Renal cortex interstitium (tissue), 11 donors: ENCODE data around the gene TMC6. TPM values are rescaled to one million over a fixed set of nuclear protein-coding genes. Genes with fewer than 3 reads are reported as not detected.

ENCODE experiments used
- DNase-seq, 11 donors: peaks; one replicate each; pipeline ENCODE4 v3.0.0-alpha.2; 2013; ENCODE audit warnings: low read depth in 9 of 11, low spot score in 4 of 11; ENCODE audit errors: extremely low read depth in 1 of 11
- polyA plus RNA-seq, 3 donors: library from polyadenylated mRNA; unstranded; fragments of 120-200 nt; gene quantifications; one replicate each; pipeline ENCODE4 v1.2.1, GENCODE V29; 2013; ENCODE audit not compliant: insufficient read length in 3 of 3

The TMC6 gene
- polyA plus RNA-seq, 3 donors = 26.0 to 42.0 (median 26.2) TPM

- no peak for DNase-seq
These were observed 536 bp downstream of the TMC6 start for GRCh38 chr17:78127888-78128550.

- DNase-seq = no peak
These were observed 1.2 kb downstream of the TMC6 start for GRCh38 chr17:78127239-78127887.

- DNase-seq = no peak
These were observed 1.7 kb downstream of the TMC6 start for GRCh38 chr17:78126895-78127238.

GRCh38 chr17:78125976-78126894 is 2.3 kb downstream of the TMC6 start:
- no peak for DNase-seq

- no peak for DNase-seq
These were observed 3.2 kb downstream of the TMC6 start for GRCh38 chr17:78125138-78125913.

- DNase-seq = no peak
These were observed 3.8 kb downstream of the TMC6 start for GRCh38 chr17:78124836-78125137.

- no peak for DNase-seq
These were observed 4.3 kb downstream of the TMC6 start for GRCh38 chr17:78124081-78124835.

- no peak for DNase-seq
These were observed 5.2 kb downstream of the TMC6 start for GRCh38 chr17:78123258-78123929.

- DNase-seq = no peak
These were observed 5.7 kb downstream of the TMC6 start for GRCh38 chr17:78122931-78123249.

- no peak for DNase-seq
These were observed 6.2 kb downstream of the TMC6 start for GRCh38 chr17:78122216-78122930.

GRCh38 chr17:78121801-78122215 is 6.7 kb downstream of the TMC6 start:
- DNase-seq = no peak

- no peak for DNase-seq
These were observed 7.4 kb downstream of the TMC6 start for GRCh38 chr17:78120971-78121800.

- no peak for DNase-seq
These were observed 8.0 kb downstream of the TMC6 start for GRCh38 chr17:78120537-78120936.

GRCh38 chr17:78118801-78119241 is 9.7 kb downstream of the TMC6 start:
- no peak for DNase-seq

GRCh38 chr17:78117027-78117981 is 11.3 kb downstream of the TMC6 start:
- no peak for DNase-seq

GRCh38 chr17:78116411-78116810 is 12.1 kb downstream of the TMC6 start:
- DNase-seq = no peak
